ENCODE measurements around the gene SLTM. TPM values are rescaled to one million over a fixed set of nuclear protein-coding genes. Genes with fewer than 3 reads are reported as not detected.
A peak's percentile ranks its signal among the peaks of the same experiment; 100 is the strongest.
"Not testable (repeated sequence)": the region's sequence is repeated elsewhere in the genome, so short reads cannot be mapped to it uniquely, and the experiment has no call there.

SLTM gene
- total RNA-seq, 1 donor from 2014 or later = 49.2 TPM

DNA sequence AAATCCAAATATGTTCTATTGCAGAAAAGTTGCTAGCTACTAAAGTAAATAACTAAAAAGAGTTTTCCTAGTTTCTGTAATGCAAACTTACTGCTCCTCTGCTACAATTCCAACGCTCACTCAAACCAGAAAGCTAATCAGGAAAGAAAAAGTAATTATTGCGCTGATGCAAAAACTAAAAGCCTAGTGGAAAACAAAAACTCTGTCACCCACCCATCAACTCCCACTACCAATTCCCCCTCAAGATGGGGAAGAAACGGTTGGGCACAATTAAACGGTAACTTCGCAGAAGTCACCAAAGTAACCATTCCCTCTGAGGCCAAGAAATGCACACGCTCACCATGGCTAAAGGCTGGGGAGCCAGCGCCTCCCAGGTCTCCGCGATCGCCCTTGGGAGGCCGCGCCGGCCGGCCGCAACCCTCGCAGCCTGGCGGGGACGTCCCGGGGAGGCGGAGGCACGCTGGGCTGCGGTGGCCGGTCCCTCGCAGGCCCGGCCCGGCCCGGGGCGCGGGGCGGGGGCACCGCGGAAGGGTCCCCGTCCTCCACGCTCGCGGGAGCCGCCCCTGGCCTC is 684 bp downstream of the SLTM start:
- ATAC-seq = peak; percentile 55
- DNase-seq (ENCODE audit: missing footprints) = no peak
- intact Hi-C loops (cut with DNase I) = loop anchor here (2.0 to 5.0 kb wide), 2 partner anchors 162 to 705 kb away; partner anchors contain the start of gene MINDY2

DNA sequence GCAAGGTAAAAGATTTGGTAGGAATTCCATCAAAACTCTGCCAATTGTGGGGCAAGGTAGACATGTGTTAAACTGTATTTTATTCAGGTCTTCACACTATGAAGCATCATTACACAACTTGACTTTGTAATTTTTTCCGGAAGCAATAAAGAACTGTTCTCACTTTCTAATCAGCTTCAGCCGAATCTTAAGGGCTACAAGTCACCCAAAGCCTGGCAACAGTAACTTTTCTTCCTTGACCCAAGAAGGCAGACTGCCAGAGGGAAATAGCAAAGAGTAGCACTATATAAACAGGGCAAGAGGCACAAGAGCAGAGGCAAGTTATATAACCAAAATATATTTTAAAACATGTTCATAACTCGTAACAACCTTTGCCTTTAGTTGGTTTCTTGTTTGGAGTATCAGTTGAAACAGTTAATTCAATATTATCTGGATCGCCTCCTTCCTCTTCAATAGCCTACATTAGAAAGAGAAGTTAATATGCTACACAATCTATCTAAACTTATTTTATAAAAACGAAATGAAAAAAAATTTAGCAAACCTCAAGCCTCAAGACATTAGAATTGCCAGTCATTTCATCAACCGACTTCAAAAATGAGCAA is 1.4 kb downstream of the SLTM start:
- ATAC-seq (no peak), DNase-seq (ENCODE audit: missing footprints) (no peak)
- intact Hi-C loops (cut with DNase I) = loop anchor here (2.0 to 5.0 kb wide), 2 partner anchors 161 to 705 kb away; partner anchors contain the start of gene MINDY2

DNA sequence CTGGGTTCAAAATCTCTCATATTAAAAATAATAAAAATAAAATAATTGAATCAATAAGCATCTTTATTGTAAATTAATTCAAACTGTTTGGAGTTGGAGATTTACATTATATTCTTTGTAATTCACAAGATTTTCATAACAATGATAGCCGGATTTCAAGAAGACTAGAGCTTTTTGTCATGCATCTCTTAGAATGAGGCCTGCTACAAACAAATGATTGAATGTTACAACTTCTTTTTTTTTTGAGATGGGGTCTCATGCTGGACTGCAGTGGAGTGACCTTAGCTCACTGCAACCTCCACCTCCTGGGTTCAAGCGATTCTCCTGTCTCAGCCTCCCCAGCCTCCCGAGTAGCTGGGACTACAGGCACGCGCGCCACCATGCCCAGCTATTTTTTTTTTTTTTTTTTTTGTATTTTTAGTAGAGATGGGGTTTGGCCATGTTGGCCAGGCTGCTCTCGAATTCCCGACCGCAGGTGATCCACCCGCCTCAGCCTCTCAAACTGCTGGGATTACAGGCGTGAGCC is 3.5 kb downstream of the SLTM start:
- intact Hi-C loops (cut with DNase I) = loop anchor here (5.0 kb wide), 1 partner anchor 703 kb away; no protein-coding TSS in a partner anchor
- no peak for DNase-seq (ENCODE audit: missing footprints)
- no peak for ATAC-seq

DNA sequence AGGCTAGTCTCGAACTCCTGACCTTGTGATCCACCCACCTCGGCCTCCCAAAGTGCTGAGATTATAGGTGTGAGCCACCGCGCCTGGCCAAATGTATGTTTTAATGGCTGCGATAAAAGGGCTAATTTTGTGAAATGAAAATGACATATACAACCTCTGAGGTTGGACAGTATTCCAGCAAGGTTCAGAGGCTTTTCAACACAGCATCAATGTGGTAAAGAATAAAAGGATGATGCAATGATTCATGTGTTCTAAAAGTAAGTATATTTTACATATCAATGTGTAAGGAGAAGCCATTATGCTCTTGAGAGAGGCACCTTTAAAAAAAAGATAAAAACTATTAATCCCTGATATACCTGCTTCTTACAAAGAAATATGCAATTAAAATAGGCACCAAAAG is 6.7 kb downstream of the SLTM start:
- no peak for DNase-seq (ENCODE audit: missing footprints)
- ATAC-seq = no peak
- intact Hi-C loops (cut with DNase I) = no loop called here

DNA sequence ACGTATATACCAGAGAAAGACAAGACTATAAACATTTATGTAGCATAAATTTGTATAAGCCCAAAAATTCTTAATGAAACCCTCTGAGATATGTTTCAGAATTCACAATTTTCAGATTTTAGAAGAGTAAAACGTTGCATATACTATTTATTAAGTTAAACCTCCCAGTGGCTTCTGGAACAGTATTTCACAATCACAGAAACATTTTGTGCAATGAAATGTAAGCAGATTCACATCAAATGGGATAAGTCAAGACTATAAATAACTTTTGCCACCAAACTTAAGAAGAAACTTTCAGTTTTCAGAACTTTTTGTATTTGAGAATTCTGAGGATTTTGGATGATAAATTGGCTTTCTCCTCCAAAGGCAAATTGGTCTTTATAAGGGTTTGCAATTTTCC is 9.2 kb downstream of the SLTM start:
- ATAC-seq (no peak), DNase-seq (ENCODE audit: missing footprints) (no peak)
- intact Hi-C loops (cut with DNase I) = no loop called here

DNA sequence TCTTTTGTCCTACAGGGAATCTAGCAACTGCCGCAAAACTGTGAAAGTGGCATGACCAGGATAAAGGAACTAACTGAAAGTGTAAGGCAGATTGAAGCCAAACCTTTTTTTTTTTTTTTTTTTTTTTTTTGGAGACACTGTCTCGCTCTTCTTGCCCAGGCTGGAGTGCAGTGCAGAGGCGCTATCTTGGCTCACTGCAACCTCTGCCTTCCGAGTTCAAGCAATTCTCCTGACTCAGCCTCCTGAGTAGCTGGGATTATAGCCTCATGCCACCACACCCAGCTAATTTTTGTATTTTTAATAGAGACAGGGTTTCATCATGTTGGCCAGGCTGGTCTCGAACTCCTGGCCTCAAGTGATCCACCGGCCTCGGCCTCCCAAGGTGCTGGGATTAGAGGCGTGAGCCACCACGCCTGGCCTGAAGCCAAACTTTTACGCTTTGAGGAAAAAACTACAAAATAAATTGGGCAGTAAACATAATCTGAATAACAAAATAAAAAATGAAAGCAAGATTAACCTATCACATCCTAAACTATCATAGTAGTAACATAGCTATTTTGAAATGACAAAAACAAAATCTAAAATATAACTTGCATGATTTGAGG is 9.7 kb downstream of the SLTM start:
- no peak for ATAC-seq
- intact Hi-C loops (cut with DNase I) = no loop called here
- no peak for DNase-seq (ENCODE audit: missing footprints)

DNA sequence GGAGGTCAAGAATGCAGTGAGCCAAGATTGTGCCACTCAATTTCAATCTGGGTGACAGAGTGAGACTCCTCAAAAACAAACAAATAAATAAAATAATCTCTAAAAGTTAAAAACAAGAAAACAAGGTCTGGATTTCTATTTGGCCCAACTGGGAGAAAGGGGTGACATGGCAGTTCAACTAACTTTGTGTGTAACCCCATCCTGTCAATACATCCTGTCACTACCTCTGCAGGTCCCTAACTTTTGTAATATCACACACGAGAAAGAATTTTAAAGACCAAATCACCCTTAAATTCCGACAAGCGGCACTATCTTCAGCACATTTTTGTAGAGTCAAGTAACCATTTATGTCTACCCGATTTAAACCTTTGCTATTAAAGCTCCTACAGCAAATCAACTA is 10.2 kb downstream of the SLTM start:
- DNase-seq (ENCODE audit: missing footprints) = no peak
- ATAC-seq = no peak
- intact Hi-C loops (cut with DNase I) = no loop called here

DNA sequence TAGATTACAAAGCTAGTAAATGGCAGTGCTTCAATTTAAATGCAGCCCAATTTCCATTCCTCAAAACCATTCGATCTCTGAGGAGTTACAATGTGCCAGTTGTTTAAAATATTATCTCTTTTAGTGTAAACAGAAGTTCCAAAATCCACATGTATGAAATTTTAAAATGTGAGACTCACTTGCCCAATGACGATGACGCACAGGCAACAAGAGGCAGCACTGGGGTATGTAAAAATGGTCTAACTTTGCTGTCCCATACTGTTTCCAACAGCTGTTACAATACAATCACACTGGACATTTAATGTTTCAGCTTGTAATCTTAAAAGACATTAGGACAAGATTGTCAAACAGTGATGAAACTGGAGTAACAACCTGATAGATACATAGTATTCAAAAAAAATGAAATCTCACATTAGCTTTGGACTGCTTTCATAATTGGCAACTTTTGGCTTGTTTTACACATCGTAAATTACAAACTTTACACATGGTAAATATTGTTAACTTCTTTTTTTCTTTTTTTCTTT is 12.2 kb downstream of the SLTM start:
- ATAC-seq (no peak), DNase-seq (ENCODE audit: missing footprints) (no peak)
- intact Hi-C loops (cut with DNase I) = no loop called here

DNA sequence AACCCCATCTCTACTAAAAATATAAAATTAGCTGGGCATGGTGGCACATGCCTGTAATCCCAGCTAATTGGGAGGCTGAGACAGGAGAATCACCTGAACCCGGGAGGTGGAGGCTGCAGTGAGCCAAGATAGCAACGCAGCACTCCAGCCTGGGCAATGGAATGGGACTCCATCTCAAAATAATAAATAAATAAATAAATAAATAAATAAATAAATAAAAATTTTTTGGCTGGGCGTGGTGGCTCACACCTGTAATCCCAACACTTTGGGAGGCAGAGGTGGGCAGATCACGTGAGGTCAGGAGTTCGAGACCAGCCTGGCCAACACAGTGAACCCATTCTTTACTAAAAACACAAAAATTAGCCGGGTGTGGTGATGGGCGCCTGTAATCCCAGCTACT is 13.0 kb downstream of the SLTM start:
- intact Hi-C loops (cut with DNase I); ATAC-seq; DNase-seq (ENCODE audit: missing footprints): not testable (repeated sequence)

DNA sequence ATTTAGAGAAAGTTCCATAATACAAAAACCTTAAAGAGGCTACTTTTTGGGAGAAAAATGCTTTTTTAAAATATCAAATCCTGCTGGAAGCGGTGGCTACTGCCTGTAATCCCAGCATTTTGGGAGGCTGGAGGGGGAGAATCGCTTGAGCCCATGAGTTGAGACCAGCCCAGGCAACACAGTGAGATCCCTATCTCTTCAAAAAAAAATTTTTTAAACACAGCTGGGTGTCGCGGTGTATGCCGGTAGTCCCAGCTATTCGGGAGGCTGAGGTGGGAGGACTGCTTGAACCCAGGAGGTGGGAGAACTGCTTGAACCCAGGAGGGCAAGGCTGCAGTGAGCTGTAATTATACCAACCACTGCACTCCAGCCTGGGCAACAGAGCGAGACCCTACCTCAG is 14.2 kb downstream of the SLTM start:
- DNase-seq (ENCODE audit: missing footprints) (no peak), ATAC-seq (no peak)
- intact Hi-C loops (cut with DNase I) = no loop called here

DNA sequence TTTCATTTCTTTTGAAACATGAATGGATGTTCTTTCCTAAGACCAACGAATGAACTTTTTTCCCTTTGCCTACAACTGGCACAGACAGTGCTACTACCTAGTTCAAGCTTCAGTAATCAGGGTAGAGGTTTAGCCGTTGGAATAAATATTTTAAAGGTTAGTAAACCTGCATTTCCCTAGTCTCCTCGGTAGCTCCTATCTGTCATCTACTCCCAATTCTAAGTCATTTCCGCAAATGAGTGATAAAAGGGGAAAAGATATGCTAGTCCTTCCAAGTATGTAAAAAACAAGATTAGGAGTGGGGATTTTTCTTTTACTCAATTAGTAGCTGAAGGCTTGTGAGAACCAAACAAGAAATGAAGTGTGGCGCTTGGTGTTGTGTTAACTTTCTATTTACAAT is 15.2 kb downstream of the SLTM start:
- no peak for DNase-seq (ENCODE audit: missing footprints)
- ATAC-seq = no peak
- intact Hi-C loops (cut with DNase I) = no loop called here

DNA sequence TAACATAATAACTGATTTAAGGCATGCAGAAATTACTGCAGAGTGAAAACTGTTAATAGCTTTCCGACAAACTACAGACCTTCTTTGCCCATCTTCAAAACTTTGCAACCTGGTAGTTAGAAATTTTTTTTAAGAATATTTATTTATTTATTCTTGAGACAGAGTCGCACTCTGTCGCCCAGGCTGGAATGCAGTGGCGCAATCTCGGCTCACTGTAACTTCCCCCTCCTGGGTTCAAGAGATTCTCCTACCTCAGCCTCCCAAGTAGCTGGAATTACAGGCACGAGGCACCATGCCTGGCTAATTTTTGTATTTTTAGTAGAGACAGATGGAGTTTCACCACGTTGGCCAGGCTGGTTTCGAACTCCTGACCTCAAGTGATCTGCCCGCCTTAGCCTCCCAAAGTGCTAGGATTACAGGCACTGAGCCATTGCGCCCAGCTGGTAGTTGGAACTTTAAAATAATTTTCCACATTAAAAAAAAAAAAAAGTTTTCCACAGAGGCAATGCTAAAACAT is 15.8 kb downstream of the SLTM start:
- intact Hi-C loops (cut with DNase I); DNase-seq (ENCODE audit: missing footprints); ATAC-seq: not testable (repeated sequence)

DNA sequence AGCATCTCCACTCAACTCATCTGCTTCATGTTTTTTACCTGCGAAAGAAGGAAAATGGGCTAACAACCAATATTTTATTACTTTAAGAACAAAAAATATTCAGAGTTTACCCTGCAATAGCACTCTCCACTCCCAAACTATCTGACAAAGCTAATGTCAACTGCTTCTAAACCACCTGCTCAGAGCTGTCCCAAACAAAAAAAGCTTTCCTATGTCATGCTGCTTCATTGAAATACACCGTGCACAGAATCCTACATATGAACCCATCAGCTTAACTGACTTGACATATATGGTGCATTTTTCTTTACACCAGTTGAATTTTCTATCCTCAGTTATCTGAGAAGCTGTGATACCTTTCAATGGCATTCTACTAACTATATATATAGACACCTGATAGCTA is 16.5 kb downstream of the SLTM start:
- intact Hi-C loops (cut with DNase I) = no loop called here
- ATAC-seq = no peak
- no peak for DNase-seq (ENCODE audit: missing footprints)

DNA sequence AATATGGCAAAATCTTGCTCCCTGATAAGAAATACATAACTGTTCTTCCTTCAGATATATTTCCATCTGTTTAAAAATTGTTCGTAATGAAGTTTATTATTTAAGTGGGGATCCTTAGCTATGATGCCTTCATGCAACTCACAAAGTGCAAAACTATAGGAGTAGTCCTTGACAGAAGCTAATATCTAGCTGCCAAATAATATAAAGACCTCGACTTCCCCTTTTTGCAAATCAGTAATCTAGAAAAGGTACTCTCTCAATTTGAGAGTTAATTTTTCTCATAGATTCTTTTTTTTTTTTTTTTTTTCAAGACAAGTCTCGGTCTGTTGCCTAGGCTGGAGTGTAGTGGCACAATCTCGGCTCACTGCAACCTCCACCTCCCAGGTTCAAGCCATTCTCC is 23.0 kb downstream of the SLTM start:
- ATAC-seq = no peak
- no peak for DNase-seq (ENCODE audit: missing footprints)
- intact Hi-C loops (cut with DNase I) = no loop called here

DNA sequence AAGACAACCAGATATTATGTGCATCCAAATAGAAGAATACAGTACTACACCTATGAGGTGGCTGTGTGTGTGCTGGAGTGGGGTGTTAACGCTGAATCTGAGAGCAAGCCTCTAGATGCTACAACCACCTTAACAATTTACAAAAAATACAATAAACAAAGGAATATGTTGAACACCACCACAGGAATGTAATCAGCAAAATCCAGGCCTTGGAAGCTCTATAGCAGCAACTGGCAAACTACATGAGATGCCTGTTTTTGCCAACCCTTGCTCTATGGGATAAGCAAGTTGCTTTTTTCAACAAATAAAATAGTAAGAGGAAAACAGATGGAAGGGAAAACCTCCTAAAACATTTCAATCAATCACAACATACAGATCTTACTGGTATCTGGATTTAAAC is 23.9 kb downstream of the SLTM start:
- intact Hi-C loops (cut with DNase I) = no loop called here
- no peak for ATAC-seq
- no peak for DNase-seq (ENCODE audit: missing footprints)

DNA sequence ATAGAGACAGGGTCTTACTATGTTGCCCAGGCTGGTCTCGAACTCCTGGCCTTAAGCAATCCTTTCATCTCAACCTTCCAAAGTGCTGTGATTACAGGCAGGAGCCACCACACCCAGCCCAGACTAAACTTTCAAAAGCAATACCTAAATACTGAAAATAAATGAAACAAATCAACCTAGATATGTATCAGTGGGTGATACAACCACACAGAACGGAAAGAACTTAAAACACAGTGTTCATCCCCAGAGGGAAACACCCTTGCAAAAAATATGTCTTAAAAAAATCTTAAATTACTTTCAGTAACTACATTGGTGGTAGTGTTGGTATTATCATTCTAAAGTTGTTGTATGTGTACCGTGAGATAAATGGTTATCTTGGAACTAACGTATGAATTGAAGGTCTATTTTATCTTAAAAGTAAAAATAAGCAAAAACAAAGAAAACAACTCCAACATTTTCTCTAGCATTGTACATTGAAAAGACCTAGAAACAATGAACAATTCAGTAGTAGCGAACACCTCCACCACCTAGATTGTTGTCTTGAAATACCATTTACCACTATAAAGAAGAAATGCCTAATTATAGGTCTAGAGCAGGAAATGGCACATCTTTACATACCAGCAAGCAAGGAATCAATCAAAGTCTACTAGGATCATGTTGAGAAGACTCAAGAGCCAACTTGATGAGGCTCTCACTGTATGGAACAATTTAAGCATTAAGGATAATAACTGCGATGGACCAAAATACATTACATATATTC is 24.7 kb downstream of the SLTM start:
- no peak for ATAC-seq
- DNase-seq (ENCODE audit: missing footprints) = no peak
- intact Hi-C loops (cut with DNase I) = no loop called here

DNA sequence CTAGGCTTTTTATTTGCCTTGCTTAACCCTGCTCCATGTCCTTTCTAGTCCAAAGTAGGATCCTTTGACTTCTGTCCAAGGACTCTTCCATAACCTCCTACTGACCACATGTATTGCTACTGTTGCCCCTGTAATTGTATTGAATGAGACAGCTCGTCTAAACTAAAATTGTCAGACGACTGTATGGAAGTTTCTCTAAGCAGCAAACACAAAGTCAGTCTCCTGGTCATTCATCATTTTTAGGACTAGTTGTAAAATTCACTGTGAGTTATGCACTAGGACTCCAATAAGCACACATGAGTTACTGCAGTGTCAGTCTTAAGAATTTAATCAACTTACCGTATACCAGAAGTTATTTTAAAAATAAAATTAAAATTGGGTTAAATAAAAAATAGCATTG is 32.8 kb downstream of the SLTM start:
- intact Hi-C loops (cut with DNase I) = no loop called here
- DNase-seq (ENCODE audit: missing footprints) (no peak), ATAC-seq (no peak)

DNA sequence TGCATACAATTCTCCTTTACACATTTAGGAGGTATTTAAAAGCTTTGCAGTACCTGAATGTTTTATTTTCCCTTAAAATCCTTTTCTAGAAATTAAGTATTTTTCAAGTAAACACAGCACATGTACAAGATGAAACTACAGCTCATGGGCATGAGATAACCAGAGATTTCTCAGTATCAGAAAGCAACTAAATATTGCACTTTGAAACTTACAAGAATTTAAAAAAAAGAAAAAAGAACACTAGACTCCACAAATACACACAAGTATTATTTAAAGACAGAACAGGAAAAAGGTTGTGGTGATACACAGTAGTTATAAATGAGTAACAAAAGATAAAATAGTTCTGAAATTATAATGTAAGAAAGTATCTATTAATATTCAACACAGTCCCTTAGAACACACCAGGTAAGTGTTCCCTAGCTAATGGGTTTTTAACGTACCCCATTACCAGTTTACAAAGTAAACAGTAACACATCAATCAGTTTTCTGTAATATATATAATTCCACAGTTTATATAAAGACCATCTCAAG is 35.3 kb downstream of the SLTM start:
- intact Hi-C loops (cut with DNase I) = no loop called here
- ATAC-seq (no peak), DNase-seq (ENCODE audit: missing footprints) (no peak)

DNA sequence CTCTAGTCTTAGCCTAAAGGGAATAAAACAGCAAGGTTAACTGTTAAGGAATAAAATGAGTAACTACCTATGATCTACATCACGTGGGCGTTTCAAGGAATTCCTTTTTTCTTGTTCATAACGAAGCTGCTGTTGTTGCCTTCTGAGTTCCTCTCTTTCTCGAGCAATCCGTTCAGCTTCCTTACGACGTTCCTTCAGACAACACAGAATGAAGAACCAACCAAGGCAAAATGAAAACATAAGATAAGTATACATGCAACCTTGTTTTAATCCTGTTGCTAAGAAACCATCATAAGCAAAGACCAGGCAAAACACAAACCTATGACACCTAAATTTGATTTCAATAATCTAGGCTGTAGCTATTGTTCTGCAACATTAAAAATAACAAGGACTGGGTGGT is 44.1 kb downstream of the SLTM start:
- intact Hi-C loops (cut with DNase I) = no loop called here
- DNase-seq (ENCODE audit: missing footprints) (no peak), ATAC-seq (no peak)
